ENCODE results near the gene ENTPD6.

ENTPD6 gene

DNA sequence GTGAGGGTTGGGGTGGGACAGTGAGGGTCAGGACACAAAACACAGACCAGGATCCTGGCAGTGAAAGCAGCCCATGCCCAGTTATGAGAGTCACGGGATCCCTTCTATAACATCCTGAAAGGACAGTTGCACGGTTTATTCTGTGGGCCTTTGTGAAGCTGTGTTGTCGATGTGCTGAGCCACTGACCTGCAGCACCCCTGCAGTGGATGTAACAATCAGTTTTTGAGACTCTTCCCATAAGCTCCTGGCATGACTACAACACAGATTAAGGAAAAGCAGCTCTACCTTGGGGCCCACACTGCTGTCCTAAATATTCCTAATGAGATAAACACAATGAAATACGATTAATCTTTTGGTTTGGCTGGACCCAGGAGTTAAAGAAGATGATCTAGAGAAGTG, 56.0 kb downstream of the ENTPD6 start:
- FAIRE-seq, result no peak
- TF ChIP-seq PAX5 (IDR thresholded peaks at IDR 0.05; ENCODE audit: insufficient read depth, low read length, severe bottlenecking), result no peak
- no peak for TF ChIP-seq POLR2A (IDR thresholded peaks at IDR 0.05; ENCODE audit: low read depth, low read length)
- TF ChIP-seq POLR2AphosphoS5 (IDR thresholded peaks at IDR 0.05; ENCODE audit: low read depth, low read length), result no peak
- TF ChIP-seq POU2F2 (IDR thresholded peaks at IDR 0.05; ENCODE audit: low read depth, low read length), result no peak
- no peak for TF ChIP-seq TAF1 (IDR thresholded peaks at IDR 0.05; ENCODE audit: low read depth, low read length)
- TF ChIP-seq SPI1 (IDR thresholded peaks at IDR 0.05; ENCODE audit: low read depth, low read length), result no peak
- no peak for DNase-seq (ENCODE audit: insufficient read length, low spot score)

DNA sequence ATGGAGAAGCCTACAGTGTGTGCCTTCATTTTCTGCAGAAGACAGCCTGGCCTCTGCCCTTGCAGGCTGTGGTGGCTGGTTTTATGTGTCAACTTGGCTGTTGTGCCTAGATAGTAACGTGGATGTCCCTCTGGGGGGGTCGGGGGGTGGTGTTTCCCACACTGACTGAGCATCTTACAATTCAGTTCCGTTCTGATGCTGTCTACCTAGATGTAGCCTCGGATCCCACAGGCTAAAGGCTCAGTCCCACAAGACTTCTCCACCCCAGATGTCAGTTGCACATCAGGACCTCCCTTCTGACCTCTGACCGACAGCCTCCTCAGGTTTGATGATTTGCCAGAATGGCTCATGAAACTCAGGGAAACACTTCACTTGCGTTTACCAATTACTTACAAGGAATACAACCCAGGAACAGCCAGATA, 56.7 kb downstream of the ENTPD6 start:
- FAIRE-seq (no peak), DNase-seq (ENCODE audit: insufficient read length, low spot score) (no peak)
- no peak for TF ChIP-seq SPI1 (IDR thresholded peaks at IDR 0.05; ENCODE audit: low read depth, low read length)
- TF ChIP-seq TAF1 (IDR thresholded peaks at IDR 0.05; ENCODE audit: low read depth, low read length), result no peak
- TF ChIP-seq POU2F2 (IDR thresholded peaks at IDR 0.05; ENCODE audit: low read depth, low read length), result no peak
- no peak for TF ChIP-seq POLR2AphosphoS5 (IDR thresholded peaks at IDR 0.05; ENCODE audit: low read depth, low read length)
- no peak for TF ChIP-seq PAX5 (IDR thresholded peaks at IDR 0.05; ENCODE audit: insufficient read depth, low read length, severe bottlenecking)
- TF ChIP-seq POLR2A (IDR thresholded peaks at IDR 0.05; ENCODE audit: low read depth, low read length), result no peak

- DNase-seq (ENCODE audit: insufficient read length, low spot score) (no peak), FAIRE-seq (no peak)
- TF ChIP-seq TAF1 (IDR thresholded peaks at IDR 0.05; ENCODE audit: low read depth, low read length), result no peak
- TF ChIP-seq SPI1 (IDR thresholded peaks at IDR 0.05; ENCODE audit: low read depth, low read length), result no peak
- no peak for TF ChIP-seq PAX5 (IDR thresholded peaks at IDR 0.05; ENCODE audit: insufficient read depth, low read length, severe bottlenecking)
- no peak for TF ChIP-seq POU2F2 (IDR thresholded peaks at IDR 0.05; ENCODE audit: low read depth, low read length)
- TF ChIP-seq POLR2AphosphoS5 (IDR thresholded peaks at IDR 0.05; ENCODE audit: low read depth, low read length), result no peak
- no peak for TF ChIP-seq POLR2A (IDR thresholded peaks at IDR 0.05; ENCODE audit: low read depth, low read length)
Observed at GRCh38 chr20:25252686-25253421, 57.3 kb downstream of the ENTPD6 start.

GRCh38 chr20:25253606-25254275, 58.2 kb downstream of the ENTPD6 start:
- DNase-seq (ENCODE audit: insufficient read length, low spot score) (no peak), FAIRE-seq (no peak)
- TF ChIP-seq PAX5 (IDR thresholded peaks at IDR 0.05; ENCODE audit: insufficient read depth, low read length, severe bottlenecking) (no peak), POLR2AphosphoS5 (IDR thresholded peaks at IDR 0.05; ENCODE audit: low read depth, low read length) (no peak), POLR2A (IDR thresholded peaks at IDR 0.05; ENCODE audit: low read depth, low read length) (no peak), SPI1 (IDR thresholded peaks at IDR 0.05; ENCODE audit: low read depth, low read length) (no peak), POU2F2 (IDR thresholded peaks at IDR 0.05; ENCODE audit: low read depth, low read length) (no peak), TAF1 (IDR thresholded peaks at IDR 0.05; ENCODE audit: low read depth, low read length) (no peak)

GRCh38 chr20:25254571-25254970, 59.1 kb downstream of the ENTPD6 start:
- TF ChIP-seq TAF1 (IDR thresholded peaks at IDR 0.05; ENCODE audit: low read depth, low read length) (no peak), POU2F2 (IDR thresholded peaks at IDR 0.05; ENCODE audit: low read depth, low read length) (no peak), POLR2AphosphoS5 (IDR thresholded peaks at IDR 0.05; ENCODE audit: low read depth, low read length) (no peak), SPI1 (IDR thresholded peaks at IDR 0.05; ENCODE audit: low read depth, low read length) (no peak)
- FAIRE-seq (no peak), DNase-seq (ENCODE audit: insufficient read length, low spot score) (no peak)

GRCh38 chr20:25254986-25255680, 59.6 kb downstream of the ENTPD6 start:
- FAIRE-seq (no peak), DNase-seq (ENCODE audit: insufficient read length, low spot score) (no peak)
- TF ChIP-seq POU2F2 (IDR thresholded peaks at IDR 0.05; ENCODE audit: low read depth, low read length) (no peak), SPI1 (IDR thresholded peaks at IDR 0.05; ENCODE audit: low read depth, low read length) (no peak), POLR2A (IDR thresholded peaks at IDR 0.05; ENCODE audit: low read depth, low read length) (no peak), POLR2AphosphoS5 (IDR thresholded peaks at IDR 0.05; ENCODE audit: low read depth, low read length) (no peak), TAF1 (IDR thresholded peaks at IDR 0.05; ENCODE audit: low read depth, low read length) (no peak), PAX5 (IDR thresholded peaks at IDR 0.05; ENCODE audit: insufficient read depth, low read length, severe bottlenecking) (no peak)

DNA sequence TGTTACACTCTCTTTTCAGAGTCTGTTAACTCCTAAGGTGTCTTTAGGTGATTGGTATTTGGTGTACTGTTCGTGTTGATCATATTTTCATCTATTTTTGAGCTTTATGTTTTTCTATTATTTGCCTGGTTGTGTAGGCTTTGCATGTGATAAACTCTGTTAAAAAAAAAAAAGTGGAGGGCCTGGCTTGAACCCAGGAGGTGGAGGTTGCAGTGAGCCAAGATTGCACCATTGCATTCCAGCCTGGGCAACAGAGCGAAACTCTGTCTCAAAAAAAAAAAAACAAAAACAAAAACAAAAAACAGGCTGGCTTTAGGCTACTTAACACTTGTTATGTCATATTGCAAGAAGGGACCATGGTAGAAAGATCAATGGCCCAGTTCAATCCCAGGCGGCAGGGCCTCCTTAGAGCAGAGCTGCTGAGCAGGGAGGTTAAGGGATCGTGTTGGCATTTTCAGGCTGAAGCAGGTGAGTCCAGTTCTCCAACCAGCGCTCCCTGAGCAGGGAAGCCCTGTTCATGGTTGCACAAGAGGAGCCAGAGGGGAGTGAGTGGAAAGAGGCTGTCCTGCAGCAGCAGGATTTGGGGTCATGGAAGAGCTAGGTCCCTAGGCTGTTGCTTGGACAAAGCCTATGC, 60.8 kb downstream of the ENTPD6 start:
- TF ChIP-seq SPI1 (IDR thresholded peaks at IDR 0.05; ENCODE audit: low read depth, low read length), result no peak
- no peak for TF ChIP-seq POU2F2 (IDR thresholded peaks at IDR 0.05; ENCODE audit: low read depth, low read length)
- TF ChIP-seq POLR2AphosphoS5 (IDR thresholded peaks at IDR 0.05; ENCODE audit: low read depth, low read length), result no peak
- no peak for TF ChIP-seq PAX5 (IDR thresholded peaks at IDR 0.05; ENCODE audit: insufficient read depth, low read length, severe bottlenecking)
- TF ChIP-seq POLR2A (IDR thresholded peaks at IDR 0.05; ENCODE audit: low read depth, low read length), result no peak
- TF ChIP-seq TAF1 (IDR thresholded peaks at IDR 0.05; ENCODE audit: low read depth, low read length), result no peak
- FAIRE-seq (no peak), DNase-seq (ENCODE audit: insufficient read length, low spot score) (no peak)

DNA sequence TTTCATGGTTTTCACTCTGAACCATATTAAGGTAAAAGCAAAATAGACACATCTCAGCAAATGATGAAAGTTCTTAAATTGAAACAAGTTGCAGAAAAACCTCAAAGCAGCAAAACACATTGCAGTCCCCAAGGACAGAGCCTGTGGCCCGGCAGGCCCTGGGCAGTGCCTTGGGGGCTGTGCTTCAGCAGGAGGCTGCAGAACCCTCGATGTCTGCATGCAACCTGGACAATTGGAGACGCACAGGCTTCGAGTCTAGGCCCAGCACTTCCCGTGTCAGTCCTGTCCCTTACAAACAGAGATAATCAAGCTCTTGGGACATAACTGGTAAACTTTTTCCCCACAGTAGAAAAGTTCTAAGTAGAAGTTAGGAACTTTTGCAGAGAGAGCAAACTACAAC, 61.6 kb downstream of the ENTPD6 start:
- FAIRE-seq, result no peak
- no peak for DNase-seq (ENCODE audit: insufficient read length, low spot score)
- TF ChIP-seq SPI1 (IDR thresholded peaks at IDR 0.05; ENCODE audit: low read depth, low read length) (no peak), POU2F2 (IDR thresholded peaks at IDR 0.05; ENCODE audit: low read depth, low read length) (no peak), POLR2AphosphoS5 (IDR thresholded peaks at IDR 0.05; ENCODE audit: low read depth, low read length) (no peak), TAF1 (IDR thresholded peaks at IDR 0.05; ENCODE audit: low read depth, low read length) (no peak), POLR2A (IDR thresholded peaks at IDR 0.05; ENCODE audit: low read depth, low read length) (no peak), PAX5 (IDR thresholded peaks at IDR 0.05; ENCODE audit: insufficient read depth, low read length, severe bottlenecking) (no peak)
